Parathyroid adenoma (tissue), 2 donors: ENCODE data around the gene SLC38A8.

Experiments used
- H2AFZ ChIP-seq: fragments of 300-600 bp; sonication (generic); one replicate; pipeline ENCODE4 v1.7.0; 2017; ENCODE audit warnings: antibody characterized with exemption, mild to moderate bottlenecking
- H3K27ac ChIP-seq: fragments of 300-600 bp; sonication (generic); one replicate; pipeline ENCODE4 v1.7.0; 2017
- H3K27me3 ChIP-seq: fragments of 300-600 bp; sonication (generic); one replicate; pipeline ENCODE4 v1.7.0; 2017; ENCODE audit warnings: low read length; ENCODE audit not compliant: control insufficient read depth, insufficient read depth
- H3K36me3 ChIP-seq: fragments of 300-600 bp; sonication (generic); one replicate; pipeline ENCODE4 v1.7.0; 2017; ENCODE audit warnings: low read length; ENCODE audit not compliant: control insufficient read depth, insufficient read depth
- H3K4me1 ChIP-seq: fragments of 300-600 bp; sonication (generic); one replicate; pipeline ENCODE4 v1.7.0; 2017; ENCODE audit warnings: control low read depth
- H3K4me2 ChIP-seq: fragments of 300-600 bp; sonication (generic); one replicate; pipeline ENCODE4 v1.7.0; 2017; ENCODE audit warnings: low read length
- H3K4me3 ChIP-seq: fragments of 300-600 bp; sonication (generic); one replicate; pipeline ENCODE4 v1.7.0; 2017; ENCODE audit warnings: low read depth, low read length
- H3K79me2 ChIP-seq: fragments of 300-600 bp; sonication (generic); one replicate; pipeline ENCODE4 v1.7.0; 2017; ENCODE audit warnings: control low read depth
- H3K9ac ChIP-seq: fragments of 300-600 bp; sonication (generic); one replicate; pipeline ENCODE4 v1.7.0; 2017; ENCODE audit warnings: mild to moderate bottlenecking
- H3K9me3 ChIP-seq: fragments of 300-600 bp; sonication (generic); one replicate; pipeline ENCODE4 v1.7.0; 2017; ENCODE audit warnings: low read length; ENCODE audit not compliant: control insufficient read depth
- CTCF ChIP-seq: fragments of 300-600 bp; sonication (generic); IDR thresholded peaks from one replicate; pipeline ENCODE4 v1.7.0; 2017; ENCODE audit warnings: antibody characterized with exemption, mild to moderate bottlenecking
- donor health status: primary hyperparathyroidism.

The SLC38A8 gene

GRCh38 chr16:84084570-84085270 is 42.1 kb upstream of the SLC38A8 start:
- H3K4me3 ChIP-seq: no peak overlapping the region
- H3K36me3 ChIP-seq: no peaks in the 10 kb centered on the region
- TF ChIP-seq CTCF: peak; percentile 71
- no peak overlapping the region for H3K9ac ChIP-seq
- no peaks in the 10 kb centered on the region for H3K27me3 ChIP-seq
- H3K27ac ChIP-seq: no peak overlapping the region
- no peaks in the 10 kb centered on the region for H3K9me3 ChIP-seq
- H2AFZ ChIP-seq: no peak overlapping the region
- H3K4me2 ChIP-seq: no peak overlapping the region
- peaks cover 14% of the 10 kb centered on the region for H3K79me2 ChIP-seq
- H3K4me1 ChIP-seq: no peaks in the 10 kb centered on the region

- Histone ChIP-seq H3K4me1 (no peaks in the 10 kb centered on the region), H3K4me2 (no peak overlapping the region), H3K9ac (no peak overlapping the region), H2AFZ (no peak overlapping the region), H3K79me2 (peaks cover 24% of the 10 kb centered on the region), H3K36me3 (no peaks in the 10 kb centered on the region), H3K27me3 (no peaks in the 10 kb centered on the region), H3K4me3 (no peak overlapping the region), H3K9me3 (no peaks in the 10 kb centered on the region), H3K27ac (no peak overlapping the region)
- TF ChIP-seq CTCF: no peak
Measured at GRCh38 chr16:84082835-84083569, 40.4 kb upstream of the SLC38A8 start.

GRCh38 chr16:84082110-84082509 is 39.5 kb upstream of the SLC38A8 start:
- Histone ChIP-seq H3K9me3 (no peaks in the 10 kb centered on the region), H3K4me2 (no peak overlapping the region), H3K36me3 (no peaks in the 10 kb centered on the region)

GRCh38 chr16:84081446-84081989 is 38.9 kb upstream of the SLC38A8 start:
- Histone ChIP-seq H3K36me3 (no peaks in the 10 kb centered on the region), H3K4me2 (no peak overlapping the region), H3K79me2 (peaks cover 30% of the 10 kb centered on the region), H2AFZ (no peak overlapping the region), H3K4me3 (no peak overlapping the region), H3K9ac (no peak overlapping the region), H3K27ac (no peak overlapping the region), H3K27me3 (no peaks in the 10 kb centered on the region), H3K9me3 (no peaks in the 10 kb centered on the region), H3K4me1 (no peaks in the 10 kb centered on the region)
- TF ChIP-seq CTCF: no peak

More at GRCh38 chr16:84082110-84082509, 39.5 kb upstream of the SLC38A8 start:
- H3K9ac ChIP-seq: no peak overlapping the region
- H3K4me3 ChIP-seq: no peak overlapping the region
- peaks cover 28% of the 10 kb centered on the region for H3K79me2 ChIP-seq
- H3K4me1 ChIP-seq: no peaks in the 10 kb centered on the region
- H2AFZ ChIP-seq: no peak overlapping the region
- no peaks in the 10 kb centered on the region for H3K27me3 ChIP-seq
- no peak overlapping the region for H3K27ac ChIP-seq
- no peak for TF ChIP-seq CTCF
